HG03060 (cell line): ENCODE results near the gene PLB1.
"Not testable (repeated sequence)": the region's sequence is repeated elsewhere in the genome, so short reads cannot be mapped to it uniquely, and the experiment has no call there.

Experiments used
- ATAC-seq: cut with Tn5 transposase; IDR thresholded peaks from one replicate; pipeline ENCODE4 v1.9.1; 2021; ENCODE audit warnings: low read depth, moderate number of reproducible peaks; ENCODE audit not compliant: unreplicated experiment

Gene PLB1

DNA sequence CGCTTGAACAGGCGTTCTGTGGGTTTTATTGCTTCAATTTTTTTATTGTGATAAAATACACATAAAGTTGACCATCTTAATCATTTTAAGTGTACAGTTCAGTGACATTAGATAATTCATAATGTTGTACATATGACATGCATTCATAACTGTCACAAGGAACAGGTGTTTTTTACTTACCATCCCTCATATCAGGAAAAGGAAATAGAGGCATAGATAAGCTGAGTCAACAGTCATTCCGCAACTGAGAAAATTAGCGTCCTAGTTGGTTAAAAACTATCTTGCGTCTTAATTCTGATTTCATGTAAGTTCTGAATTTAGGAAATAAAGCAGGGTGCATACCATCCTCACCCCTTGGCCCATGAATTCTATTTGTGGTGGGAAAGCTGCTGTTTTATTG lies 36.5 kb downstream of the PLB1 start:
- ATAC-seq: no peak

DNA sequence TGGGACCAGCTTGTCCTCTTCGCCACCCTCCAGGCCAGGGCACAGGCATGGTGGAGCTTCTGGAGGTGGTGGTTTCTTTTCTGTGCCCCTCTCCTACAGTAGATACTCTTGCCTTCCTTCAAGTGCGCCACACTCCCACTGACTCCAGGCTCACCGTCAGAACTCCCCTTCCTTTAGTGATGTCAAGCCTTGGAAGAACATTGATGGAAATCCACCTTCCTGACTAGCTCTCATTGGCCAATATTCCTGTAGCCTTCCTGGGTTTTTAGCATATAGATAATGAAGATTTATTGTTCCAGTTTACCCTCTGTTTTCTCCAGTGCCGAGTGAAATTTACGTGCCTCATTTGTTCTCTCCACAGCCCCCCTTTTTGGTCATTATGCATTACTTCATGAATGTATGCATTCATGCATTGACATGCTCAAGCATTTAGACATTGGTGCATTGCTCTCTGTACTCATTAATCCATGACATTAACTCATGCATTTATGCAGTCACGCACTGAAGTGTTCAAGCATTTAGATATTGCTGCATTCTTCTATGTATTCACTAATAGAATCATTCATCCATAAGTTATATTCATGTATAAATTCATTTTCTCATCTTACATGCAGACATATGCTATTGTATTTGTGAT lies 37.3 kb downstream of the PLB1 start:
- no peak for ATAC-seq

DNA sequence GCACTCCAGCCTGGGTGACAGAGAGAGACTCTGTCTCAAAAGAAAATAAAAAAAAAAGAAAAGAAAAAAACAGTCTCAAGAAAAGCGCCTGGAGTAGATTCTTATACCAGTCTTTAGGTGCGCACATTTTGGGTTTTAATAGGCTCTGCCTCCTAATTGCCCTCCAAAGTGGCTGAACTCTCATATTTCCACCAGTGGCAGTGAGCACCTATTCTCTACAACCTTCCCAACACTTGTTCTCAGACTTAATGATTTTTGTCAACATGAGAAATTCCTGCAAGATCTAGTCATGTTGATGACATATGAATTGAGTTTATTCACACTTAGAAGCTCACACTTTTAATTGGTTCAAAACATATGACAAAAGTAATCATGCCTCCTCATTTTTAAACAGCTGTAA lies 39.0 kb downstream of the PLB1 start:
- no peak for ATAC-seq

DNA sequence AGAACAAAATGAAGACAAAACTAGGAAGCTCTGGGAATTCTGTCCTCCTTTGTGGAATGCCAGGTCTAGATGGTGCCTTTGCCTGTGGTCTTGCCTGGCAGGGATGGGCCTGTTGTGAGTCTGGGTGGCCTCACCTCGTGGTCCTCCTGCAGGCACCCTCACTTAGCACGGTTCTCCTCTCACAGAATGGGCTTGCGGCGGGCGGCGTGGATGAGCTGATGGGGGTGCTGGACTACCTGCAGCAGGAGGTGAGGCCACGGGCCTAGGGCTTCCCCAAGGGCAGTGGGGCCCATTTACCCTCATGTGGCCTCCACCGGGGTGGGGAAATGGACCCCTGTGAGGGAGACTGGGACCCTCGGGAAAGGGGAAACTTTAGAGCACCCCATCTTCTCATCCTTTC lies 42.3 kb downstream of the PLB1 start:
- no peak for ATAC-seq

DNA sequence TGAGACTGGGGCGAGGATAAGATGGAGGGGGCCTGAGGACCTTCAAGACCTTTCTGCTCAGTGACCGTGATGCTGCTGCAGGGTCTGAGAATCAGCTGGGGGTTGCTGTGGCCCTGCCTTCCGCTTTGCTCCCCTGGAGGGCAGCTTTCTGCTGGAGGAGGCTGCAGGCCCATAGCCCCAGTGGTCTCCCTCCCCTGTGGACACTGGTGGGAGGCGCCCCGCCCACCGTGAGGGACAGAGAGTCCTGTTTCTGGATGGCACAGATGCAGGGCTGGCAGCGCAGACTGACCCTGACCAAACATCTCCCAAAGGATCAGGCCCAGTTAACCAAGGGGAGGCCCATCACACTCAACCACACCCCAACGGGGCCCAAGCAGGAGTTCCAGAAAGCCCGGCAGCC lies 42.8 kb downstream of the PLB1 start:
- ATAC-seq: no peak

DNA sequence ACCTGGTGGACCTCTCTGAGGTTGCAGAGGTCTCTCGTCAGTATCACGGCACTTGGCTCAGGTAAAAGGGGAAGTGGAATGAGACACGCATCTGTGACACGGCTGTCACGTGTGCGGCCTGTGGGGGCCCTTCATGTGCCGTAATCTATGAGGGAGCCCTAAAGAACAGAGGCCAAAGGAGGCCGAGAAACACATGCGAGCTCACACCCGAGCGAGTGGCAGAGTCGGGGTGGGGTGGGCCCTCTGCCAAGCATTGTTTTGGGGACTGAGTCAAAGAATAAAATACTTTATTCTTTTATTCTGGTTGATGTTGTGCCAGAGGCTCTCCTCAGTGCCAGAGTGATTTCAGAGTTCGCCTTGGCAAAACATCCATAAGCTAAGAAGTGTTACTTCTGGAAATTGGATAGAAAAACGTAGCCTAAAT lies 43.3 kb downstream of the PLB1 start:
- ATAC-seq: no peak

DNA sequence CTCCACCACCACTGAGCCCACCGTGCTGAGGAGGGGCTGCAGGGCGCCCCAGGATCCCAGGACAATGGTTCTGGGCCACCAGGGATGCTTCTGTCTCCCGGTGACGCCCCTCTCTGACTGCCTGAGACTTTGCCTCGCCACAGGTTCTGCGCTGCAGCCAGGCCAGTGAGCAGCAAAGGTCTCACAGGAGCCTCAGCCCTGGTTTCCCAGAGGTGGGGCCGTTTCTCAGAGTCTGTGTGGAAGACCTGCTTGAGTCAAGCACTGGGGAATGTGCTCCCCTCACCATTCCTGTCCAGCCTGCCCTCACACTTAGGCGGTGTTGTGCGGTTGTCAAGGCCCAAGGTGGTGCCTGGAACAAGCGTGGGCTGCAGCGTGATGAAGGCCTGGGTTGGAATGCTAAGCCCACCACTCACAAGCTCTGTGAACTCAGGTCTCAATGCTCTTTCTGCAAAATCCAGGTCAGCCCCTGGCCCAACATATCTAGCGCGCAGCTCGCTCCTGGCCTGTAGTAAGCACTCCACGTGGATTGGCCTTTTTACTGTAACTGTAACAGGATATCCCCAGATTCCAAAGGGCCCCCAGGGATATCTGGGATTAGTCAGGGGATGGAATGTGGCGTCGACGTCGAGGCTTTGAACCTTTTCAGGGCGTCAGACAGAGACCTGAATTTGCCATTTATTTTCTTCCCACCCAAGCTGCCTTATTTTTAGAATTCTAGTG lies 47.6 kb downstream of the PLB1 start:
- no peak for ATAC-seq

DNA sequence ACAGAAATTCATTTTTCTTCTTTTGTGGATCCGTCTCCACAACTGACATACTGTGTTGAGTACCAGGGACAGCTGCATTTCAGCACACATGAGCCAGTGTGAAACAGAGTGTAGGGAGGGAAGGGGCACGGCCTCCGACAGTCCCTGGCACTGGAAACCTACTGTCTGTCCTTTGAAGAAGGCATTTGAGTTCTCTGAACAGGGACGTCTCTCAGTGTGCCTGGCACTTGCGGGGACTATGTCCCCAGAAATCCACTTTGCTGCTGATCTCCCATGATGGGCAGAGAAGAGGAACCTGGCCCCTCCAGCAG lies 48.1 kb downstream of the PLB1 start:
- ATAC-seq: no peak

DNA sequence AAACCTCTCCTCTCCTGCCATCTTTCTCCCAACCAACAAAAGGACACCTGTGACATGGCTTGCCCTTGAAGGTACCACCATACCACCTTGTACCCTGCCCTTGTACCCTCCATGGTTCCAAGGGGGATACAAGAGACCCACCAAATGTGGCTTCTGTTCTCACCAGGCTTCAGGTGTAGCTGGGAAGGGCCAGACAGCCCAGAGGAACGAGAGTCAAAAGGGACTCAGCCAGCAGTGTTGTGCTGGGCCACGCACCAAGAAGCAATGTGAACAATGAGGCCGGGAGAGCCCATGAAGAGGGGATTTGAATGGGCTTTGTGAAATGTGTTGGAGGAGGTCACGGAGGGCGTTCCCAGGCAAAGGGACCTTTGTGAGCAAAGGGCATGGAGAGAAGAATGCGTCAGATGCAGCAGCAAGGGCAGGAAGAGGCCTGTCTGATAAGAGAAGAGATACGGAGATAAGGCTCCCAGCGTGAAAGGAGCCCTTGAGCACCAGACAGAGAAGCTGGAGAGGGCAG lies 48.6 kb downstream of the PLB1 start:
- ATAC-seq: no peak

DNA sequence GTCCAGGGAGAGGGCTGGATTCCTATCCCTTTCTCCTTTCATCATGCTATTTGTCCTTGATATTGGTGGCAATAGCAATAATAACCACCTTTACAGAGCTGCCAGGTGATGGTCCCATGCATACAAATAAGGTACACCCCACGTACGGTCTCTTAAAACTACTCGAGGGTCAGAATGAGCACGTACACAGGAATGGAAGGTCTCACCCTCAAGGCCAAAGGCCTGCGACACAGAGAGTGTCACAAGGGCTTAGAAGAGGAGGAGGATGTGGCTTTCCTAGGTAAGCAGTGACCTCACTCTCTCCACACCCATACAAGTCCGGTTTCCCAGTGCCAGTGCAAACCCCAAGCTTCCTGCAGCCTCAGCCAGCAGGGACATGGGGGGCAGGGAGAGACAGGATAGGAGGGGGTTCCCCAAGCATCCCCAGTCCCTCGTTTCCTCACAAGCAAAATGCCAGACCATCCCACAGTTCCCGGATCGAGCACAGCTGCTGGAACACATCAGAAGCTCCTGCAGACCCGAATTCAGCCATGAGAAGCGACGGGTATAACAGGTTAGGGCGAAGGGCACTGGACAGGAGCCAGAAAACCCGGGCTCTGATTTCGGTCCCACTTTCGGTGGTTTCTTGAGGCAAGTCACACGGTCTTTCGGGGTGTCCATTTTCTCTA lies 49.2 kb downstream of the PLB1 start:
- ATAC-seq: no peak

DNA sequence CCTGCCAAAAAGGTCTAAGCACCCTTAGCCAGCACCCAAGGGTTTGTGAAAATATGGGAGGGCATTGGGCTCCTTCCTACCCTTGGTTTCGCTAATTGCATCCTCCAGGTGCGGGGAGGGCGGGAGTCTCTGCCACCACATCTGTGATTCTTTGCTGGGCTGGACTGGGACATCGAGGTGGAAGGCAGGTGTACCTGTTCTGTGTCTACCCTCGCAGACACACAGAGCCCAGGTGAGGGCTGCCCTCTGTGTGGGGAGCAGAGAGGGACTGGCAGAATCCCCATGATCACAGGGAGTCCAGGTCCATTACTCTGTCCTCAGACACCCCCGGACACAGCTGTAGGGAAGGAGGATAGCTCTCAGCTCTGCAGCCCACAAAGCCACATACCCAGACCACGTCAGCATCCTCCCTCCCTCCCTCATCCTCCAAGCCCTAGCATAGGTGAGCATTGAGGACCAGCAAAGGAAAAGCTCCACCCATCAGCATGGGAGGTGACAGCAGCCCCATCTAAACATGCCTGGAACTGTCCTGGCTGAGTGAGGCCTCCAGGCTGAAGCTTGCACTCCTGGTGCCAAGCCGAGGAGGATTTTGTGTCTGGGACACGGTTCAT lies 49.8 kb downstream of the PLB1 start:
- ATAC-seq: no peak

DNA sequence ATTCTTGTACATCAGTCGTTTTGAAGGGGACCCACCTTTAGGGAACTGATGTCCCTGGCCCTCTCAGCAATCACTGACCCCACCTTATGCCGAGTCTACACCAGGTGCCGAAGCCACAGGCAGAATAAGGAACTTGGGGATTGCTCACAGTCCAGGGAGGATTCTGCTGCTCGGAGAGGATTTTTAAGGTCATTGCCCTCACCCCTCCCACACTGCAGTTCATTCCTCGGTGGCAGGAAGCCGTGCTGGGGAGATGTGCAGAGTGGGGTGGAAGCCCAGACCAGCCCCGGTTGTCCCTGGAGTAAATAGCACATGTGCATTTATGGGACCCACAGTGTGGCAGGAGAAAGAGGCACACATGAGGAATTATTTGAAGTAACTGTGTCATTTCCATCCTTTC lies 50.4 kb downstream of the PLB1 start:
- no peak for ATAC-seq

DNA sequence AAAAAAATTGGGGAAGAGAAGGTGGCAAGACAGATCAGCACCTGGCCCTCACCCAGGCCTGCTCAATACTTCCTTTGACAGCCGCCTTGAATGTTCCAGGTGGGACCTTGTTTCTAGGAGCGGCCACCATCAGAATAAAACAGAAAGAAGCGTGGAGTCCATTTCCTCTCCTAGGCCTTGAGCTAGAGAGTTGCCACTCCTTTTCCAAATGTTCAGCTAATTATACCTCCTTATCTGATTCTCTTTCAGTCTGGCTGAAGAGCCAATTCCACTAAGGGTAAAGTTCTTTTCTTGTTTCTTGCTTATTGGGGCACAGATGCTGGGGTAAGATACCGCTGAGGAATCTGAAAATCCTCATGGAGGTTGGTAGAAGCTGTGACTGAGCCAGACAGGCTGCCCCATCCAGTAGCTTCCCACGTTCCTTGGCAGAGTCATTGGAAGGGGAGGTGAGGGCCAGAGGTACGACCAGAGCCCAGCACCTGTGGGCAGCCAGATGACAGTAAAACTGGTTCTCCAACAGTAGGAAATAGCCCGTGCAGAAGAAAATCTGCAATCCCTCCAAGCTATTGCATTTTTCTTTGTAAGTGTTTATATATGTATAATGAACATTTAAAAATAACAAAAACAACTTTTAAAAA lies 51.5 kb downstream of the PLB1 start:
- no peak for ATAC-seq

DNA sequence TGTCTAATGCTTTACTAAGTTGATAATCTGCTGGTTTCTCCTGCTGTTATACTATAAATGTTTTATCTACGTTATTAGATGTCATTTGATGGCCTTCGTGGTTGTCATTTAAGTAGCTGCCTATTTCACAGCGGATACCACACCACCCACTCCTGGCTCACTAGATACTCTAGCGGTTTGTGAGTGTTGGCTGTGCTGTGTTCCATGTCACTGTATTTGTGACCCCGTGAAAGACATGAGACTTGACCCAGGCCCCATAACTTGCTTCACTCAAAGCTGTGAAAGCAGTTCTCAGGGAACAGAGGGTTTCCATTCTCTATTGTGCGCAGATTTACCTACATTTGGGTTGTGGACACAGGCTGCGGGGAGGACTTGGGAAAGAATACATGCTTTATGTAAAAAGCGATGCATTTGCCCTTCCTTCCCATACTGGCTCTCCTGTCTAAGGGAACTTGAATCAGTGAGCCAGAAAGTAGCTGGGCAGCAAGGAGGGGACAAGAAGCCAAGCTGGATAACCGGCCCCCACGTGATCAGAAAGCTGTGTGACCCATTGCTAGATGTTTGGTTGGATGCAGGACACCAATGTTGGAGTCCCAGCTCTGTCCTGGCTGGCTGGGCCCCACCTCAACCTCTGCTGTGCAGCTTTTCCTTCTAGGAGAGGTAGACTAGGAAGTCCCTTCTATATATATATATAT lies 52.2 kb downstream of the PLB1 start:
- no peak for ATAC-seq

DNA sequence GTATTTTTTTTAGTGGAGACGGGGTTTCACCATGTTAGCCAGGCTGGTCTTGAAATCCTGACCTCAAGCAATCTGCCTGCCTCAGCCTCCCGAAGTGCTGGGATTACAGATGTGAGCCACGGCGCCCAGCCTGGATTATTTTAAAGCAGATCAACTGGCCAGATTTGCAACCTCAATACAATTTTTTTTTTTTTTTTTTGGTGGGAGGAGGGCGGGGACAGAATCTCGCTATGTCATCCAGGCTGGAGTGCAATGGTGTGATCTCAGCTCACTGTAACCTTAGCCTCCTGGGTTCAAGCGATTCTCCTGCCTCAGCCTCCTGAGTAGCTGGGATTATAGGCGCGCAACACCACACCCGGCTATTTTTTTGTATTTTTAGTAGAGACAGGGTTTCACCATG lies 54.5 kb downstream of the PLB1 start:
- not testable (repeated sequence) for ATAC-seq

DNA sequence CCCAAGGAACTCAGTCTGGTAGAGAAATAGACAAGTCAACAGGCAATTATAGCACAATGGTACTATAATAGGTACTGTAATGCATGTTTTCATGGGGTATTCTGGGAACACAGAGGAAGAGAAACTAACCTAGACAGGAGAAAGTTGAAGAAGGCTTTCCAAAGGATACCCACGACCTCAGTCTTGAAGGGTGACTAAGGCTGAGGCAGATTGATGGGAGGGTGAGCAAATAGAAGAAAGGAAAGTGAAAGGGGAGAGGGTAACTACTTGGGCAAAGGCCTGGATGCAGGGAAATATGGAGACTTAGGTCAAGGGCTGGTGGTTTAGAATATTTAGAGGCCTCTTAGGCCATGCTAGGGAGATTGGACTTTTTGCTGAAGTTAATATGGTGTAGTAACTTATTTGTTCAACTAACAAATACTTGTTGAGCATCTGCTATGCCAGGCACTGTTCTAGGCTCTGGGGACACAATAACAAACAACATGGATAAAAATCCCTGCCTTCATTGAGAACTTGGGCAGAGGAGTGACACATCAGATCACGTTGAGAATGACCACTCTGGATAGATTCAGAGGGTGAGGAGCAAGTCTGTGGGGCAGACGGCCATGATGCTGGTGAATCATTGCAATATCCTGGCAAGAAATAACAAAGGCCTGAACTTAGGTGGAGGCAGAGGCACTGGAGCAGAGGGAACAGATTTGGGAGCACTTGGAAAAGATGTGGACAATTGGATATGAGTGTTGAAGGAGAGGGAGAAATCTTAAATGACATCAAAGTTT lies 56.4 kb downstream of the PLB1 start:
- no peak for ATAC-seq

DNA sequence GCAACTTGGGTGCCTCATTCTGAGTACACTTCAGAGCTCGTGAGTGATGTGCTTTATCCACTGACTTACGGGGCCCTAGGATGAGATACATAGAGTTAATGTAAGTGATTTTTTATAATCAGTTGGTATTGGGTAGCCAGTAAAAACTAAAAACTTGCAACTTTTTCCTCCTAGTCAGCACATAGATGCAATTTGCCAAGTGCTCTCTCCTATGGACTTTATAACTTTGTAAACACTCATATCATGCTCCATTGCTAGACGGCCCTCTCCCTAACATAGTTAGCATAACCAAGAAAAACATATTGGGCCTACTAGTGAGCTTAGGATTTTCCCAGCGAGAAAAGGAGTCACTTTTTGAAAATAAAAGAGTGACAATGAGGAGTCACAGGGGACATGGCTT lies 60.4 kb downstream of the PLB1 start:
- ATAC-seq: no peak

DNA sequence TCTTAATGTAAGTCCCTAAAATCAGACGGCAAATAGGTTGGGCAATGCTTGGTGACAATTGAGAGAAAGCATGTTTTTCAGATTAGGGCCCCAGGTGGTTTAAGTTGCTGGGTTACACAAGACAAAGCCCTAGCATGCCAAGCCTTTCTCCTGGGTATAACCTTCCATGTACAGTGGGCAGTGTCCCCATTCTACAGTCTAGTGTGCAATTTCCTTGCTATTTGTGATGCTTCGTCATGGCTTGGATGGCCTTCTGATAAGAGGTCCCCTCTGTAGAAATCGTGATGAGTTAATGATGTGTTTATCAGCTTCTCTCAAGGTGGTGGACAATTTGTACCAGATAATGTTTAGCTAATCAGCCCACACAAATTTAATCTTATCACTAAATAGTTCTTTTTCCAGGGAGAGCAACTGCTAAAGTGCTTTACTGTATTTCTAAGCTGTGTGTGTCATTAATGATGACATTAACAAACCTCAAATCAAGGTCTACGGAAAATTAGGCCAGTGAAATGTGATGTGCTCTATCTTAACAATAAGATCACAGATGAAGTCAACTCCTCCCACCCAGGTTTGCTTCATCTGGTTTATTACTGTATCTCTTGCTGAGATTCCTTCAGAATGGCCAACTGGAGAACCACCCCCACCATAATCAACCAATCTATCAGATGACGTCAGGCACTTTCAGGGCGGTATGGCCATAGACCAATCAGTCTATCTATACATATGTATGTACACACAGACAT lies 61.7 kb downstream of the PLB1 start:
- ATAC-seq: no peak
